GM12878 (cell line): ENCODE measurements around the gene SETD7.

Experiments used
- CBFB ChIP-seq: IDR thresholded peaks from 2 replicates; pipeline ENCODE4 v1.6.1; 2016; ENCODE audit warnings: antibody characterized with exemption, low read depth
- NFIC ChIP-seq: IDR thresholded peaks from 2 replicates; pipeline ENCODE4 v1.6.1; 2012; ENCODE audit warnings: low read depth, mild to moderate bottlenecking, inconsistent platforms, low read length, moderate library complexity
- POLR2AphosphoS5 ChIP-seq: IDR thresholded peaks from 2 replicates; pipeline ENCODE4 v1.6.1; 2011; ENCODE audit warnings: mild to moderate bottlenecking, low read length, inconsistent platforms
- RAD21 ChIP-seq: IDR thresholded peaks from 2 replicates; pipeline ENCODE4 v1.6.1; 2011; ENCODE audit warnings: mild to moderate bottlenecking, low read depth, low read length, moderate library complexity; ENCODE audit not compliant: insufficient read depth
- TAF1 ChIP-seq: IDR thresholded peaks from 2 replicates; pipeline ENCODE4 v1.6.1; 2011; ENCODE audit warnings: mild to moderate bottlenecking, low read depth, low read length, borderline replicate concordance
- ZNF274 ChIP-seq: IDR thresholded peaks from one replicate; pipeline ENCODE4 v1.8.0; 2011; ENCODE audit not compliant: insufficient read length, insufficient read depth
- TF ChIP-seq, protein P1 (sequence below), 3 experiments: IDR thresholded peaks in 2 of 3; conservative IDR thresholded peaks in 1 of 3; 2 replicates each; pipeline ENCODE4 v1.5.1; 2011; ENCODE audit warnings: low read depth in 3 of 3, low read length in 3 of 3, mild to moderate bottlenecking in 3 of 3, control low read depth in 2 of 3, moderate library complexity in 2 of 3, inconsistent platforms in 1 of 3, mixed read lengths in 1 of 3; ENCODE audit not compliant: control insufficient read depth in 2 of 3, insufficient read depth in 1 of 3; ENCODE audit errors: extremely low read depth in 1 of 3
- TF ChIP-seq, protein P2 (sequence below): IDR thresholded peaks from 2 replicates; pipeline ENCODE4 v1.6.1; 2011; ENCODE audit warnings: mild to moderate bottlenecking, low read depth, low read length, moderate library complexity; ENCODE audit not compliant: insufficient replicate concordance

DNA sequence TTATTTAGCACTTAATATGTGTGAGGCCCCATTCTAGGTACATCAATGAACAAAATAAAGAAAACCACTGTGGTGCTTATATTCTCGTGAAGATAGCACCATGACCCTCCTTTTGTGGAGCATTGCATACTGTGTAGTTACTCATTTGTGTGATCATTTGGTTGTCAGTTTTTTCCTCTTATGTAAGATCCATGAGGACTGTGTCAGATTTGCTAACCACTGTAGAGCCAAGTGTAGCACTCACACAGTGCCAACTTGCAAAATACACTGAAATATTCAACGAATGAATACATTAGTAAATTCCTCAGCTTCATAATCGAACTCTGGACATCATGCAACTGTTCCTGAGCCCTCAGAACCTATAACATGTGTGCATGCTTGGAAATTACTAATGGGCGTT lies 29.5 kb upstream of the SETD7 start:
- TF ChIP-seq RAD21 (no peak), ZNF274 (no peak), TAF1 (no peak), NFIC (no peak), POLR2AphosphoS5 (no peak), CBFB (no peak)
- TF ChIP-seq, protein P1, sequence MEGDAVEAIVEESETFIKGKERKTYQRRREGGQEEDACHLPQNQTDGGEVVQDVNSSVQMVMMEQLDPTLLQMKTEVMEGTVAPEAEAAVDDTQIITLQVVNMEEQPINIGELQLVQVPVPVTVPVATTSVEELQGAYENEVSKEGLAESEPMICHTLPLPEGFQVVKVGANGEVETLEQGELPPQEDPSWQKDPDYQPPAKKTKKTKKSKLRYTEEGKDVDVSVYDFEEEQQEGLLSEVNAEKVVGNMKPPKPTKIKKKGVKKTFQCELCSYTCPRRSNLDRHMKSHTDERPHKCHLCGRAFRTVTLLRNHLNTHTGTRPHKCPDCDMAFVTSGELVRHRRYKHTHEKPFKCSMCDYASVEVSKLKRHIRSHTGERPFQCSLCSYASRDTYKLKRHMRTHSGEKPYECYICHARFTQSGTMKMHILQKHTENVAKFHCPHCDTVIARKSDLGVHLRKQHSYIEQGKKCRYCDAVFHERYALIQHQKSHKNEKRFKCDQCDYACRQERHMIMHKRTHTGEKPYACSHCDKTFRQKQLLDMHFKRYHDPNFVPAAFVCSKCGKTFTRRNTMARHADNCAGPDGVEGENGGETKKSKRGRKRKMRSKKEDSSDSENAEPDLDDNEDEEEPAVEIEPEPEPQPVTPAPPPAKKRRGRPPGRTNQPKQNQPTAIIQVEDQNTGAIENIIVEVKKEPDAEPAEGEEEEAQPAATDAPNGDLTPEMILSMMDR (IDR thresholded peaks at IDR 0.05 in 2 of 3, conservative IDR thresholded peaks at IDR 0.05 in 1 of 3; ENCODE audit: control insufficient read depth in 2 of 3, extremely low read depth in 1 of 3, insufficient read depth in 1 of 3, low read depth in 3 of 3, low read length in 3 of 3) = no peak
- TF ChIP-seq, protein P2, sequence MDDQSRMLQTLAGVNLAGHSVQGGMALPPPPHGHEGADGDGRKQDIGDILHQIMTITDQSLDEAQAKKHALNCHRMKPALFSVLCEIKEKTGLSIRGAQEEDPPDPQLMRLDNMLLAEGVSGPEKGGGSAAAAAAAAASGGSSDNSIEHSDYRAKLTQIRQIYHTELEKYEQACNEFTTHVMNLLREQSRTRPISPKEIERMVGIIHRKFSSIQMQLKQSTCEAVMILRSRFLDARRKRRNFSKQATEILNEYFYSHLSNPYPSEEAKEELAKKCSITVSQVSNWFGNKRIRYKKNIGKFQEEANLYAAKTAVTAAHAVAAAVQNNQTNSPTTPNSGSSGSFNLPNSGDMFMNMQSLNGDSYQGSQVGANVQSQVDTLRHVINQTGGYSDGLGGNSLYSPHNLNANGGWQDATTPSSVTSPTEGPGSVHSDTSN = no peak
